LNCaP clone FGC (cell line): ENCODE data around the gene PARD6B.

Experiments used
- DNase-seq: peaks from one replicate; pipeline ENCODE4 v3.0.0-alpha.2; 2011; ENCODE audit warnings: low read depth
- H3K4me3 ChIP-seq: 2 replicates; pipeline ENCODE4 v1.5.1; 2011; ENCODE audit warnings: mild to moderate bottlenecking, low read depth, low read length, control low read depth
- TF ChIP-seq, protein P1 (sequence below): IDR thresholded peaks from 2 replicates; pipeline ENCODE4 v1.5.1; 2012; ENCODE audit warnings: mild to moderate bottlenecking; ENCODE audit not compliant: control insufficient read depth, insufficient read depth; ENCODE audit errors: extremely low read depth

The PARD6B gene

DNA sequence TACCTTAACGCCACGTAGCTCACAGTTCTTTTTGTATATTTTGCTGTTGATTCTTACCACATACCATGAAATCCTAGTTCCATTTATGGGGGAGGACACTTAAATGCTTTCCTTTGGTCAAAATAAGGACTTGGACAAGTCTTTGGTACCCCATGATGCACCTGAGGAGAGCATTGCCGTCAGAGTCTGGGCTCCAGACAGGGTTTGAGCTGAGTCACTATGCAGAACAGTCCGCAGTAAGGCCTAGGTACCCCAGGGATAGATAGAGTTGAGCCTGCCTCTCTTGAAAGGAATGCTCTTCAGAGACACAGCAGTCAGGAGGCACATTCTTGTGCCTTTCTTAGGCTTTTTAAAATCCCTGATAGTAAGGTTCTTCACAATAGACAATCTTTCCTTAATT lies 6.0 kb downstream of the PARD6B start:
- no peak overlapping the region for H3K4me3 ChIP-seq
- TF ChIP-seq, protein P1, sequence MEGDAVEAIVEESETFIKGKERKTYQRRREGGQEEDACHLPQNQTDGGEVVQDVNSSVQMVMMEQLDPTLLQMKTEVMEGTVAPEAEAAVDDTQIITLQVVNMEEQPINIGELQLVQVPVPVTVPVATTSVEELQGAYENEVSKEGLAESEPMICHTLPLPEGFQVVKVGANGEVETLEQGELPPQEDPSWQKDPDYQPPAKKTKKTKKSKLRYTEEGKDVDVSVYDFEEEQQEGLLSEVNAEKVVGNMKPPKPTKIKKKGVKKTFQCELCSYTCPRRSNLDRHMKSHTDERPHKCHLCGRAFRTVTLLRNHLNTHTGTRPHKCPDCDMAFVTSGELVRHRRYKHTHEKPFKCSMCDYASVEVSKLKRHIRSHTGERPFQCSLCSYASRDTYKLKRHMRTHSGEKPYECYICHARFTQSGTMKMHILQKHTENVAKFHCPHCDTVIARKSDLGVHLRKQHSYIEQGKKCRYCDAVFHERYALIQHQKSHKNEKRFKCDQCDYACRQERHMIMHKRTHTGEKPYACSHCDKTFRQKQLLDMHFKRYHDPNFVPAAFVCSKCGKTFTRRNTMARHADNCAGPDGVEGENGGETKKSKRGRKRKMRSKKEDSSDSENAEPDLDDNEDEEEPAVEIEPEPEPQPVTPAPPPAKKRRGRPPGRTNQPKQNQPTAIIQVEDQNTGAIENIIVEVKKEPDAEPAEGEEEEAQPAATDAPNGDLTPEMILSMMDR, result no peak
- DNase-seq, result no peak

DNA sequence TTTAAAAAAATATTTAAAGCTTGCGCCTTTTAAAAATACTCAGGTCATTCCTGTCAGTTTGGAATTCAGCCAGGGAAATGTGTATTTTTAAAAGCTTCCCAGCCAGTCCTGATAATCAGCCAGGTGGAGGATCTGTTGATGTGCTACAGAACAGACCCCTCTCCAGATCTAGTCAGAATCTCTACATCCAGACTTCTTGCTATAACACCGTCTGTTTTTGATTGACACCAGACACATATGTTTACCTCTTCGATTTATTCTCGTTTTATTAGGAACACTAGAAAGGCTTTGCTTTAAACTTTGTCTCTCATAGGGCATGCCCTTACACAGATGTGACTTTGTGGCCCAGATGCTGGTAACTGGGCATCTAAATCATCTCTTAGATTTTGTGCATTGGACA lies 11.7 kb downstream of the PARD6B start:
- no peak for DNase-seq
- H3K4me3 ChIP-seq, result no peak overlapping the region
- TF ChIP-seq, protein P1, result no peak

DNA sequence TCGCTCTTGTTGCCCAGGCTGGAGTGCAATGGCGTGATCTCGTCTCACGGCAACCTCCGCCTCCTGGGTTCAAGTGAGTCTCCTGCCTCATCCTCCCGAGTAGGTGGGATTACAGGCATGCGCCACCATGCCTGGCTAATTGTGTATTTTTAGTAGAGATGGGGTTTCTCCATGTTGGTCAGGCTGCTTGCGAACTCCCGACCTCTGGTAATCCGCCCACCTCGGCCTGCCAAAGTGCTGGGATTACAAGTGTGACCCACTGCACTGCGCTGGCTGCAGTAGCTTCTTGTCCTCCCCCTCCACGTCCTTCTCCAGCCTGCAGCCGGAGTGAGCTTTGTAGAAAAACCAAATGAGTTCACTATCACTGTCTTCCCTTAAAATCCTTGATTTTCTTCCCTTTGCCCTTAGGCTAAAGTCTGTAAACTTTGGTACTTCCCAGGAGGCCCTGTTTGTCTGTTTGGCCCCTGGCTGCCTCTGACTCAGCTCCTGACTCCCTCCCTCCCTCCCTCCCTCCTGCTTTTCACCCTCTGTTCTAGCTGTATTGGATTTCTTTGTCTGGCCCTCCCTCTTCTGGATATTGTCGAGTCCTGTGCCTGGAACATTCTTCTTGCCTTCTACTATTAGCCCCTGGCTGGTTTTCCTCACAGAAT lies 12.9 kb downstream of the PARD6B start:
- H3K4me3 ChIP-seq, result no peak overlapping the region
- DNase-seq, result peak; percentile 52

DNA sequence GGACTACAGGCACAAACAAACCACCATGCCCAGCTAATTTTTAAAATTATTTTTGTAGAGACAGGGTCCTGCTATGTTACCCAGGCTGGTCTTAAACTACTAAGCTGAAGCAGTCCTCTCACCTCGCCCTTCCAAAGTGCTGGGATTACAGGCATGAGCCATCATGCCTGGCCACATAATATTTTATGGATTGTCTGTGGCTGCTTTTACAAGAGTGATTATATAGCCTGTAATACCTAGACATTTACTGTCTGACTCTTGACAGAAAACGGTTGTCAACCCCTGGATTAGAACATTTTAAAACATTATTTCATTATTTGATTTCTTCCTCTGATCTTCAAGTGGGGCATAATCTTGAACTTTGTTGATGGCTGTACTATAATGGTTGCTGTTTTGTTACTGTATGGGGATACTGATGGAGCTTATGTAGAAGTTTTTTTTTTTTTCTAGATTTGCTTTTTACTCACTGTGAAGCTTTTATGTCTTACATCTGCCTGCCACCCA lies 14.3 kb downstream of the PARD6B start:
- no peak for DNase-seq
- TF ChIP-seq, protein P1, result no peak
- H3K4me3 ChIP-seq, result no peak overlapping the region

More for the DNA sequence above, 12.9 kb downstream of the PARD6B start:
- TF ChIP-seq, protein P1, result peak; percentile 37; the same call in 1 of the 2 replicates

DNA sequence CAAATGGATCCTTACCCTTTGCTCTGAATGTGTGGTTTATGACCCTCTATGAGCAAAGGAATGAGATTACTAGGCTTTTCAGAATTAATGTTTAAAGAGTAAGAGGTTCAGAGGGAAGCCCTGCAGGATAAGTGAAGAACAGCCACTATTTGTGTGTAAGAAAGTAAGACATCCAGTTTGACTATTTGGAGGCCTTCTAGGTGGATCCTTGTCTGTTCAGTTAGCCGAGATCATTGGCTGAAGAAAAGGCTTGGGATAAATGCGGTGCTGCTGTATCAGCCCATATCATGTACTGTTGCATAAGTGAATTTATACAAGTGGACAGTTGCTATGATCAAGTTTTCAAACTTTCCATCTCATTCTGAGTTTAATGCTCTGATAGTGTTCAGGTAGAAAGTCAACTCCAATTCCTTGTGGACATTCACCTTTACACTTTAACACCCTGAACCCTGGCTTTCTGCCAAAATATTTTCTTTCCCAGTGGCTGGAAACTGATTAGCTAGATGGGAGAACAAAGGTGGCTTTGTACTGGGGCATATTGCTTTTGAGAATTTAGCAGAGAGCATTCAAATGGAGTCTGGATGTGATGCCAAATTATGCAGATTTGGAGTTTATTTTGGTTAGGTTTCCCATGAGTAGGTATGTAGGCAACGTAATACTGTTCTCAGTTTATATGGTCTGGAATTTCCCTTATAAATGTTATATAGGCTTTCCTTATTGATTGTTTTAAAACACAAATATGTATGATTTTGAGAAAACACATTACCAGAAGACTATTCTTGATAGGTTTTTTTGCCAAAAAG lies 15.0 kb downstream of the PARD6B start:
- no peak overlapping the region for H3K4me3 ChIP-seq
- DNase-seq, result no peak
- TF ChIP-seq, protein P1, result no peak

DNA sequence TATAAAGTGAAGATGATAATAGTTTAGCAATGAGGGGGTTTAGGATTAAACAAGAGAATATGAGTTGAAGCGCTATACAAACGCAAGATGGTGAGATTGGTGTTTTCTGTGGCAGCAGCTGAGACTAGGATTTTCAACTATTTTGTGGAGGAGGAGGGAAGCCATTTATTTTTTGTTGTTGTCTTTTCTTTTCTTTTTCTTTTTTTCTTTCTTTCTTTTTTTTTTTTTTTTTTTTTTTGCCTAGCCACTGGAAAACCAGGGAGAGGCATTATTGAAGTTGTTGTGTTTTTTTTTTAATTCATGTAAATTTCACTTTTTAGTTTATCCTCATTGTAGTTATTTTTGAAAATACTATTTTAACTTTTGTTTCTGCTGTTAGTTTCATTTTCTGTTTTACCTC lies 15.9 kb downstream of the PARD6B start:
- TF ChIP-seq, protein P1, result no peak
- no peak for DNase-seq
- no peak overlapping the region for H3K4me3 ChIP-seq

DNA sequence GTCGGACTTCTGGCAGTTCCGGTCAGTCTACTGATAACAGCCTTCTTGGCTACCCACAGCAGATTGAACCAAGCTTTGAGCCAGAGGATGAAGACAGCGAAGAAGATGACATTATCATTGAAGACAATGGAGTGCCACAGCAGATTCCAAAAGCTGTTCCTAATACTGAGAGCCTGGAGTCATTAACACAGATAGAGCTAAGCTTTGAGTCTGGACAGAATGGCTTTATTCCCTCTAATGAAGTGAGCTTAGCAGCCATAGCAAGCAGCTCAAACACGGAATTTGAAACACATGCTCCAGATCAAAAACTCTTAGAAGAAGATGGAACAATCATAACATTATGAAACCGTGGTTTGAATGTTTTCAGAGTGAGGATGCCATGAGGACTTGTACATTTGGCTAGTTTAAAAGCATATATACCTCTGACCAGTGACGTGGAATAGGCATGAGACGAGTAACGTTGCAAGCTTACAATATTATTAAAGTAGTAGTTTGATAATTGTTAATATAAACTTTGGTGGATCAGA lies 18.8 kb downstream of the PARD6B start:
- no peak overlapping the region for H3K4me3 ChIP-seq
- TF ChIP-seq, protein P1, result no peak
- no peak for DNase-seq
